Testis (tissue), 3 donors: Measurements from ENCODE around the gene NUF2. TPM values are rescaled to one million over a fixed set of nuclear protein-coding genes. Genes with fewer than 3 reads are reported as not detected.
"Not testable (repeated sequence)": the region's sequence is repeated elsewhere in the genome, so short reads cannot be mapped to it uniquely, and the experiment has no call there.

Experiments
- DNase-seq: peaks from one replicate; pipeline ENCODE4 v3.0.0-alpha.2; 2019
- H3K27ac ChIP-seq, 2 donors: fragments of 200-600 bp; sonication (generic); one replicate each; pipeline ENCODE4 v1.5.1; 2019
- H3K27me3 ChIP-seq: fragments of 200-600 bp; sonication (generic); one replicate; pipeline ENCODE4 v1.5.1; 2019
- H3K36me3 ChIP-seq: fragments of 200-600 bp; sonication (generic); one replicate; pipeline ENCODE4 v1.5.1; 2017; ENCODE audit warnings: low read depth; ENCODE audit errors: missing control alignments
- H3K4me1 ChIP-seq: fragments of 200-600 bp; sonication (generic); one replicate; pipeline ENCODE4 v1.5.1; 2019
- H3K4me3 ChIP-seq, 2 donors: fragments of 200-600 bp; sonication (generic); one replicate each; pipeline ENCODE4 v1.5.1; 2017 to 2019
- H3K9me3 ChIP-seq: fragments of 200-600 bp; sonication (generic); one replicate; pipeline ENCODE4 v1.5.1; 2017
- CTCF ChIP-seq, 3 experiments: fragments of 450-650 bp in 2 of 3; fragments of 200-600 bp in 1 of 3; sonication (generic) in 1 of 3; IDR thresholded peaks; one replicate each; pipeline ENCODE4 v1.5.1; 2016 to 2019; ENCODE audit warnings: antibody characterized with exemption in 3 of 3, mild to moderate bottlenecking in 2 of 3, moderate library complexity in 1 of 3
- POLR2A ChIP-seq: fragments of 450-650 bp; IDR thresholded peaks from one replicate; pipeline ENCODE4 v1.6.1; 2017; ENCODE audit warnings: antibody characterized with exemption, mild to moderate bottlenecking, moderate library complexity
- WGBS, 2 donors: methylation state at CpG; one replicate each; pipeline ENCODE4 v1.1.5; 2018; 5-methylcytosine and 5-hydroxymethylcytosine counted together
- intact Hi-C: fragments of 100-400 bp; cut with DNase I; formaldehyde crosslinking; loops from one replicate; pipeline ENCODE4 v1.15.1; 2023; ENCODE audit warnings: low total_unique reads
- polyA plus RNA-seq: library from polyadenylated mRNA; stranded (reverse); fragments of 350-450 nt; fragmentation: Illumina TruSeq; extraction: RNeasy Lipid Tissue Mini Kit (QIAGEN cat#74804); gene quantifications from one replicate; pipeline ENCODE4 v1.2.3, GENCODE V29; 2014; ENCODE audit warnings: low read depth, low replicate concordance; ENCODE audit not compliant: insufficient read depth
- total RNA-seq, 2 donors: library from RNA; depleted of rRNA; stranded (reverse); fragments of >200 nt; gene quantifications; one replicate each; pipeline ENCODE4 v1.2.3, GENCODE V29; 2016

Gene NUF2
- total and polyA plus RNA-seq, 3 donors from 2014 or later, result 21.3 to 32.3 (median 24.8) TPM

DNA sequence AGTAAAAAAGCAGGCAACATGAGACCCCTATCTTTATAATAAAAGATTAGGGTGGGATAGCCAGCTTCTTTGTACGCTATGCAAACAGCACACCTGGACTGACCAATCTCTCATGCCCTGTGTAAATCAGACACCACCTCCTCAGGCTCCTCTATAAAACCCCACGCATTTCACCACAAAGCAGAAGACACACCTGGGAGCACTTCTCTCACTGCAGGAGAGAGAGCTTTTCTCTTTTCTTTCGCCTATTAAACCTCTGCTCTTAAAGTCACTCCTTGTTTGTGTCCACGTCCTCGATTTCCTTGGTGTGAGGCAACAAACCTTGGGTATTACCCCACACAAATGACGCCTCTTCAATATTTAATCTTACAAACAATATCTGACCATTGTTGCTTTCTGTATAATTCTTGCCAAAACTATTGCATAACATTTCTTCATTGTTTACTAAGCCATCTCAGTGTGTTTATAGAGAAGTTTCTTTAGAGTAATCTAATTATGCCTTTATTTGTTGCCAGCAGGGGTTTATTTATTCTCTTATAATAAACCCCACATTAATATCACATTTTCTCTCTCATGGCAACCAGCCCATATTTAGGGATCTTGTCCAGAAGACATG is 31.6 kb upstream of the NUF2 start:
- 93% methylated on average over 6 of the region's 6 CpGs for WGBS, 2 donors
- Histone ChIP-seq H3K27me3 (no peaks in the 10 kb centered on the region), H3K36me3 (no peaks in the 10 kb centered on the region), H3K9me3 (no peaks in the 10 kb centered on the region), H3K4me3 (no peak overlapping the region), H3K4me1 (no peaks in the 10 kb centered on the region), H3K27ac (no peak overlapping the region)
- intact Hi-C loops, result no loop called here
- no peak for DNase-seq
- TF ChIP-seq POLR2A, result no peak
- no peak for TF ChIP-seq CTCF (IDR thresholded peaks at IDR 0.05)

GRCh38 chr1:163291461-163291860 is 30.3 kb upstream of the NUF2 start:
- intact Hi-C loops, result no loop called here
- Histone ChIP-seq H3K36me3 (no peaks in the 10 kb centered on the region), H3K27ac (no peak overlapping the region), H3K9me3 (no peaks in the 10 kb centered on the region), H3K4me3 (no peak overlapping the region), H3K27me3 (no peaks in the 10 kb centered on the region), H3K4me1 (no peaks in the 10 kb centered on the region)
- WGBS, 2 donors, result 93% methylated on average over 3 of the region's 3 CpGs
- TF ChIP-seq CTCF (IDR thresholded peaks at IDR 0.05), result no peak
- no peak for TF ChIP-seq POLR2A
- DNase-seq, result no peak

- DNase-seq, H3K4me1 ChIP-seq, H3K9me3 ChIP-seq, H3K27ac ChIP-seq, H3K36me3 ChIP-seq, H3K27me3 ChIP-seq, intact Hi-C loops, H3K4me3 ChIP-seq: not testable (repeated sequence)
- WGBS, 2 donors, result 96 to 97% methylated on average over 2 of the region's 2 CpGs
These were observed 29.6 kb upstream of the NUF2 start for GRCh38 chr1:163292153-163292552.

- H3K36me3 ChIP-seq, H3K27me3 ChIP-seq, intact Hi-C loops, H3K4me1 ChIP-seq, DNase-seq, H3K27ac ChIP-seq, H3K4me3 ChIP-seq, H3K9me3 ChIP-seq: not testable (repeated sequence)
- WGBS, 2 donors, result 88 to 94% methylated on average over 1 of the region's 1 CpG
These were observed 28.3 kb upstream of the NUF2 start for GRCh38 chr1:163293497-163293896.

DNA sequence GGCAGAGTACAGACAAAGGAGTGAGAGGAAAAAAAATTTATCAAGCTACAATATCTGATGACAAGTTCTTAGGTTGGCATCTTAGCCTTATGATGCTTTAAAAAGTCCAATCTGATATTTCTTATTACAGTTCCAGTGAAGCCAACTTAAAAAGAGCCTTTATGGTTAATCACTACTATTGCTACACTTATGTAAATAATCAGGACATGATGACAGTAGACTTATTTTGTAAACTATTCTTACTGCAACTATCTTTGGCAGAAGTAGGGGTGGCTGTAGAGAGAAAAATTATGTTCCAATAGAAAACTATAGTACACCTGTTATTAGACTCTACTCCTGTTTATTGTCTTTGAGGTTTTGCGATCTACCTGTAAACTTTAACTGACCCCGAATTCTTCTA is 25.8 kb upstream of the NUF2 start:
- no peaks in the 10 kb centered on the region for H3K9me3 ChIP-seq
- H3K36me3 ChIP-seq, result no peaks in the 10 kb centered on the region
- no peak overlapping the region for H3K27ac ChIP-seq
- no peak for DNase-seq
- no peak overlapping the region for H3K4me3 ChIP-seq
- no peaks in the 10 kb centered on the region for H3K4me1 ChIP-seq
- WGBS, 2 donors, result 95 to 100% methylated on average over 2 of the region's 2 CpGs
- TF ChIP-seq CTCF (IDR thresholded peaks at IDR 0.05) (no peak), POLR2A (no peak)
- intact Hi-C loops, result no loop called here
- H3K27me3 ChIP-seq, result no peaks in the 10 kb centered on the region

- H3K9me3 ChIP-seq, result no peaks in the 10 kb centered on the region
- H3K27me3 ChIP-seq, result no peaks in the 10 kb centered on the region
- no peak overlapping the region for H3K27ac ChIP-seq
- H3K4me1 ChIP-seq, result no peaks in the 10 kb centered on the region
- DNase-seq, result no peak
- intact Hi-C loops, result no loop called here
- no peaks in the 10 kb centered on the region for H3K36me3 ChIP-seq
- no peak overlapping the region for H3K4me3 ChIP-seq
- WGBS, 2 donors, result 65 to 74% methylated on average over 1 of the region's 1 CpG
- TF ChIP-seq POLR2A, result no peak
- no peak for TF ChIP-seq CTCF (IDR thresholded peaks at IDR 0.05)
These were observed 25.1 kb upstream of the NUF2 start for GRCh38 chr1:163296504-163297263.
